ENCODE data around the gene C21orf58. TPM values are rescaled to one million over a fixed set of nuclear protein-coding genes. Genes with fewer than 3 reads are reported as not detected.

C21orf58 gene
- total and polyA plus RNA-seq, 5 donors from 2014 or later: 0.64 to 5.2 (median 0.90) TPM

- no peaks in the 10 kb centered on the region for H3K27me3 Mint-ChIP-seq
- H3K27ac Mint-ChIP-seq: peak overlapping the region; percentile 92 to 98 (median 98)
Measured at GRCh38 chr21:46286648-46287002, 37.0 kb downstream of the C21orf58 start.

GRCh38 chr21:46285761-46286647, 37.7 kb downstream of the C21orf58 start, which contains the start of gene YBEY:
YBEY (plus strand) TSS chr21:46286342; CDS start chr21:46286914, 572 bp downstream.
- H3K4me3 ChIP-seq (ENCODE audit: low read depth, low read length): peak within 1 kb of the TSS; percentile 94
- H3K36me3 Mint-ChIP-seq: peaks cover 28% of the 10 kb centered on the region
- ATAC-seq (ENCODE audit: low read depth in 2 of 2): peak; percentile 85 to 89

More at GRCh38 chr21:46286648-46287002, 37.0 kb downstream of the C21orf58 start:
- ATAC-seq (ENCODE audit: low read depth in 2 of 2) (peak in 1 of 2 donors; percentile 10), DNase-seq (no peak)
- Mint-ChIP-seq H3K4me3 (peak overlapping the region; percentile 88 to 100 (median 98)), H3K9me3 (peaks cover 0 to 2% (median 0%) of the 10 kb centered on the region in 7 donors), H3K4me1 (peaks cover 20 to 72% (median 44%) of the 10 kb centered on the region in 4 donors), H3K36me3 (peaks cover 27% of the 10 kb centered on the region)
- Histone ChIP-seq H3K27me3 (ENCODE audit: control insufficient read depth, insufficient read depth, low read length) (no peaks in the 10 kb centered on the region), H3K4me3 (ENCODE audit: low read depth, low read length) (peak overlapping the region; percentile 90), H3K36me3 (ENCODE audit: control insufficient read depth, insufficient read depth, low read length) (peaks cover 8% of the 10 kb centered on the region), H3K9me3 (ENCODE audit: control insufficient read depth in 2 of 2, low read length in 2 of 2) (no peaks in the 10 kb centered on the region), H3K4me1 (ENCODE audit: control insufficient read depth, insufficient read depth, low read length, poor library complexity, severe bottlenecking) (peaks cover 48% of the 10 kb centered on the region), H3K27ac (ENCODE audit: insufficient read depth, low read length, poor library complexity, severe bottlenecking) (peak overlapping the region; percentile 92)

GRCh38 chr21:46285206-46285661, 38.4 kb downstream of the C21orf58 start, which contains the start of gene MCM3AP:
MCM3AP (minus strand) TSS chr21:46285611; CDS start chr21:46285286, 325 bp downstream.
- H3K4me1 Mint-ChIP-seq: peaks cover 20 to 76% (median 52%) of the 10 kb centered on the region in 4 donors
- H3K4me1 ChIP-seq (ENCODE audit: control insufficient read depth, insufficient read depth, low read length, poor library complexity, severe bottlenecking): peaks cover 55% of the 10 kb centered on the region

More at GRCh38 chr21:46285761-46286647, 37.7 kb downstream of the C21orf58 start, which contains the start of gene YBEY:
- H3K27me3 ChIP-seq (ENCODE audit: control insufficient read depth, insufficient read depth, low read length): no peaks in the 10 kb centered on the region
- no peaks in the 10 kb centered on the region for H3K27me3 Mint-ChIP-seq
- peaks cover 20 to 77% (median 49%) of the 10 kb centered on the region in 4 donors for H3K4me1 Mint-ChIP-seq
- H3K36me3 ChIP-seq (ENCODE audit: control insufficient read depth, insufficient read depth, low read length): peaks cover 9% of the 10 kb centered on the region
- DNase-seq: peak; percentile 80 to 95 (median 85)
- peak within 1 kb of the TSS; percentile 92 to 98 (median 98) for H3K27ac Mint-ChIP-seq
- H3K9me3 ChIP-seq (ENCODE audit: control insufficient read depth in 2 of 2, low read length in 2 of 2): no peaks in the 10 kb centered on the region
- H3K4me3 Mint-ChIP-seq: peak within 1 kb of the TSS; percentile 88 to 100 (median 98)
- peak within 1 kb of the TSS; percentile 92 for H3K27ac ChIP-seq (ENCODE audit: insufficient read depth, low read length, poor library complexity, severe bottlenecking)
- peaks cover 0 to 2% (median 0%) of the 10 kb centered on the region in 7 donors for H3K9me3 Mint-ChIP-seq
- peaks cover 54% of the 10 kb centered on the region for H3K4me1 ChIP-seq (ENCODE audit: control insufficient read depth, insufficient read depth, low read length, poor library complexity, severe bottlenecking)

GRCh38 chr21:46284733-46285132, 38.9 kb downstream of the C21orf58 start:
- ATAC-seq (ENCODE audit: low read depth in 2 of 2) (no peak), DNase-seq (no peak)
- H3K27ac Mint-ChIP-seq: peak overlapping the region in 2 of 3 donors; percentile 56 to 92
- peaks cover 0 to 2% (median 0%) of the 10 kb centered on the region in 7 donors for H3K9me3 Mint-ChIP-seq
- H3K27ac ChIP-seq (ENCODE audit: insufficient read depth, low read length, poor library complexity, severe bottlenecking): peak overlapping the region; percentile 92
- H3K4me1 ChIP-seq (ENCODE audit: control insufficient read depth, insufficient read depth, low read length, poor library complexity, severe bottlenecking): peaks cover 55% of the 10 kb centered on the region
- no peaks in the 10 kb centered on the region for H3K9me3 ChIP-seq (ENCODE audit: control insufficient read depth in 2 of 2, low read length in 2 of 2)
- H3K36me3 Mint-ChIP-seq: peaks cover 28% of the 10 kb centered on the region
- H3K4me3 ChIP-seq (ENCODE audit: low read depth, low read length): peak overlapping the region; percentile 94
- peaks cover 20 to 77% (median 49%) of the 10 kb centered on the region in 4 donors for H3K4me1 Mint-ChIP-seq
- no peaks in the 10 kb centered on the region for H3K27me3 ChIP-seq (ENCODE audit: control insufficient read depth, insufficient read depth, low read length)
- peaks cover 19% of the 10 kb centered on the region for H3K36me3 ChIP-seq (ENCODE audit: control insufficient read depth, insufficient read depth, low read length)
- peak overlapping the region; percentile 88 to 94 (median 90) for H3K4me3 Mint-ChIP-seq
- H3K27me3 Mint-ChIP-seq: no peaks in the 10 kb centered on the region

More at GRCh38 chr21:46285206-46285661, 38.4 kb downstream of the C21orf58 start, which contains the start of gene MCM3AP:
- Mint-ChIP-seq H3K27me3 (no peaks in the 10 kb centered on the region), H3K27ac (peak within 1 kb of the TSS; percentile 92 to 98 (median 93)), H3K4me3 (peak within 1 kb of the TSS; percentile 88 to 100 (median 98)), H3K9me3 (peaks cover 0 to 2% (median 0%) of the 10 kb centered on the region in 7 donors), H3K36me3 (peaks cover 24% of the 10 kb centered on the region)
- DNase-seq (no peak), ATAC-seq (ENCODE audit: low read depth in 2 of 2) (no peak)
- Histone ChIP-seq H3K36me3 (ENCODE audit: control insufficient read depth, insufficient read depth, low read length) (peaks cover 14% of the 10 kb centered on the region), H3K27ac (ENCODE audit: insufficient read depth, low read length, poor library complexity, severe bottlenecking) (peak within 1 kb of the TSS; percentile 92), H3K9me3 (ENCODE audit: control insufficient read depth in 2 of 2, low read length in 2 of 2) (no peaks in the 10 kb centered on the region), H3K4me3 (ENCODE audit: low read depth, low read length) (peak within 1 kb of the TSS; percentile 94), H3K27me3 (ENCODE audit: control insufficient read depth, insufficient read depth, low read length) (no peaks in the 10 kb centered on the region)

- Mint-ChIP-seq H3K9me3 (peaks cover 0 to 2% (median 0%) of the 10 kb centered on the region in 7 donors), H3K27ac (peak overlapping the region; percentile 50 to 83 (median 75)), H3K4me1 (peaks cover 20 to 80% (median 46%) of the 10 kb centered on the region in 4 donors), H3K27me3 (no peaks in the 10 kb centered on the region), H3K4me3 (peak overlapping the region; percentile 71 to 88 (median 78)), H3K36me3 (peaks cover 33% of the 10 kb centered on the region)
- no peaks in the 10 kb centered on the region for H3K27me3 ChIP-seq (ENCODE audit: control insufficient read depth, insufficient read depth, low read length)
- DNase-seq (no peak), ATAC-seq (ENCODE audit: low read depth in 2 of 2) (no peak)
- H3K4me3 ChIP-seq (ENCODE audit: low read depth, low read length): peak overlapping the region; percentile 94
- H3K4me1 ChIP-seq (ENCODE audit: control insufficient read depth, insufficient read depth, low read length, poor library complexity, severe bottlenecking): peaks cover 55% of the 10 kb centered on the region
- H3K36me3 ChIP-seq (ENCODE audit: control insufficient read depth, insufficient read depth, low read length): peaks cover 25% of the 10 kb centered on the region
- H3K27ac ChIP-seq (ENCODE audit: insufficient read depth, low read length, poor library complexity, severe bottlenecking): no peak overlapping the region
- no peaks in the 10 kb centered on the region for H3K9me3 ChIP-seq (ENCODE audit: control insufficient read depth in 2 of 2, low read length in 2 of 2)
Measured at GRCh38 chr21:46284077-46284644, 39.5 kb downstream of the C21orf58 start.

GRCh38 chr21:46274797-46275390, 48.8 kb downstream of the C21orf58 start:
- Histone ChIP-seq H3K27me3 (ENCODE audit: control insufficient read depth, insufficient read depth, low read length) (no peaks in the 10 kb centered on the region), H3K9me3 (ENCODE audit: control insufficient read depth in 2 of 2, low read length in 2 of 2) (no peaks in the 10 kb centered on the region), H3K27ac (ENCODE audit: insufficient read depth, low read length, poor library complexity, severe bottlenecking) (no peak overlapping the region), H3K4me3 (ENCODE audit: low read depth, low read length) (no peak overlapping the region), H3K36me3 (ENCODE audit: control insufficient read depth, insufficient read depth, low read length) (peaks cover 93% of the 10 kb centered on the region), H3K4me1 (ENCODE audit: control insufficient read depth, insufficient read depth, low read length, poor library complexity, severe bottlenecking) (no peaks in the 10 kb centered on the region)
- Mint-ChIP-seq H3K9me3 (no peaks in the 10 kb centered on the region), H3K27ac (peak overlapping the region in 1 of 3 donors; percentile 56), H3K4me3 (no peak overlapping the region), H3K36me3 (peaks cover 48% of the 10 kb centered on the region), H3K4me1 (peaks cover 0 to 13% (median 6%) of the 10 kb centered on the region in 4 donors), H3K27me3 (no peaks in the 10 kb centered on the region)
- no peak for DNase-seq
- no peak for ATAC-seq (ENCODE audit: low read depth in 2 of 2)

- H3K4me1 ChIP-seq (ENCODE audit: control insufficient read depth, insufficient read depth, low read length, poor library complexity, severe bottlenecking): no peaks in the 10 kb centered on the region
- H3K36me3 ChIP-seq (ENCODE audit: control insufficient read depth, insufficient read depth, low read length): peaks cover 92% of the 10 kb centered on the region
- Mint-ChIP-seq H3K9me3 (no peaks in the 10 kb centered on the region), H3K36me3 (peaks cover 40% of the 10 kb centered on the region), H3K27ac (no peak overlapping the region), H3K4me1 (peaks cover 0 to 6% (median 6%) of the 10 kb centered on the region in 4 donors), H3K27me3 (no peaks in the 10 kb centered on the region), H3K4me3 (no peak overlapping the region)
- H3K9me3 ChIP-seq (ENCODE audit: control insufficient read depth in 2 of 2, low read length in 2 of 2): no peaks in the 10 kb centered on the region
- no peak for ATAC-seq (ENCODE audit: low read depth in 2 of 2)
- H3K4me3 ChIP-seq (ENCODE audit: low read depth, low read length): no peak overlapping the region
- no peak for DNase-seq
- no peak overlapping the region for H3K27ac ChIP-seq (ENCODE audit: insufficient read depth, low read length, poor library complexity, severe bottlenecking)
- no peaks in the 10 kb centered on the region for H3K27me3 ChIP-seq (ENCODE audit: control insufficient read depth, insufficient read depth, low read length)
Measured at GRCh38 chr21:46273341-46273740, 50.3 kb downstream of the C21orf58 start.
